GM23338 (cell line): ENCODE data around the gene EDAR. TPM values are rescaled to one million over a fixed set of nuclear protein-coding genes. Genes with fewer than 3 reads are reported as not detected.

ENCODE experiments used
- ATAC-seq: fragments of 200-7000 bp; cut with Tn5 transposase; 3 replicates; pipeline ENCODE4 v1.9.1; 2020
- DNase-seq: peaks from one replicate; pipeline ENCODE4 v3.0.0-alpha.2; 2015; ENCODE audit warnings: low spot score
- H2AFZ ChIP-seq: fragments of 200-600 bp; sonication (generic); 2 replicates; pipeline ENCODE4 v1.8.0; 2016; ENCODE audit warnings: antibody characterized with exemption, mild to moderate bottlenecking, moderate library complexity
- H3F3A ChIP-seq: fragments of 200-600 bp; sonication (generic); replicated peaks from 2 replicates; pipeline ENCODE4 v1.8.0; 2017; ENCODE audit warnings: antibody characterized with exemption, mixed run types, low read depth
- H3K27ac ChIP-seq: fragments of 200-600 bp; sonication (generic); 2 replicates; pipeline ENCODE4 v1.6.1; 2016; ENCODE audit warnings: low read depth
- H3K27me3 ChIP-seq: fragments of 200-600 bp; sonication (generic); 2 replicates; pipeline ENCODE4 v1.8.0; 2016; ENCODE audit warnings: mild to moderate bottlenecking, mixed run types, moderate library complexity; ENCODE audit not compliant: insufficient read depth
- H3K36me3 ChIP-seq: fragments of 200-600 bp; sonication (generic); 2 replicates; pipeline ENCODE4 v1.8.0; 2016; ENCODE audit warnings: mild to moderate bottlenecking; ENCODE audit not compliant: insufficient read depth
- H3K4me1 ChIP-seq: fragments of 200-600 bp; sonication (generic); 2 replicates; pipeline ENCODE4 v1.8.0; 2016; ENCODE audit warnings: mild to moderate bottlenecking, moderate library complexity; ENCODE audit not compliant: insufficient read depth
- H3K4me2 ChIP-seq: fragments of 200-600 bp; sonication (generic); 2 replicates; pipeline ENCODE4 v1.7.1; 2017; ENCODE audit warnings: mixed run types
- H3K4me3 ChIP-seq: fragments of 200-600 bp; sonication (generic); 2 replicates; pipeline ENCODE4 v1.6.1; 2016; ENCODE audit warnings: mixed run types
- H3K79me2 ChIP-seq: fragments of 200-600 bp; sonication (generic); replicated peaks from 2 replicates; pipeline ENCODE4 v1.8.0; 2017; ENCODE audit warnings: mild to moderate bottlenecking; ENCODE audit not compliant: insufficient read depth
- H3K9me2 ChIP-seq: fragments of 200-600 bp; sonication (generic); 2 replicates; pipeline ENCODE4 v1.8.0; 2017; ENCODE audit not compliant: insufficient read depth
- H4K20me1 ChIP-seq: fragments of 200-600 bp; sonication (generic); replicated peaks from 2 replicates; pipeline ENCODE4 v1.8.0; 2017; ENCODE audit warnings: mild to moderate bottlenecking; ENCODE audit not compliant: insufficient read depth
- H3K27ac Mint-ChIP-seq: 2 replicates; pipeline ENCODE4 v1.8.0; 2020; ENCODE audit warnings: inconsistent platforms, mild to moderate bottlenecking, moderate library complexity, mixed read lengths
- H3K27me3 Mint-ChIP-seq: 3 replicates; pipeline ENCODE4 v1.8.0; 2022; ENCODE audit warnings: low read depth, mild to moderate bottlenecking, moderate library complexity, mixed read lengths, inconsistent platforms; ENCODE audit not compliant: insufficient read depth, poor library complexity
- H3K36me3 Mint-ChIP-seq: 3 replicates; pipeline ENCODE4 v1.8.0; 2021; ENCODE audit warnings: low read depth, mild to moderate bottlenecking, inconsistent platforms, moderate library complexity, mixed read lengths
- H3K4me1 Mint-ChIP-seq: 3 replicates; pipeline ENCODE4 v1.8.0; 2020; ENCODE audit warnings: mild to moderate bottlenecking, inconsistent platforms, mixed read lengths
- H3K4me3 Mint-ChIP-seq: 3 replicates; pipeline ENCODE4 v1.8.0; 2021; ENCODE audit warnings: moderate library complexity, mild to moderate bottlenecking, inconsistent platforms, mixed read lengths
- H3K9me3 Mint-ChIP-seq: 3 replicates; pipeline ENCODE4 v1.8.0; 2020; ENCODE audit warnings: moderate library complexity, mild to moderate bottlenecking, inconsistent platforms, mixed read lengths
- CREB1 ChIP-seq: fragments of 250-450 bp; sonication (Bioruptor Pico); IDR thresholded peaks from 2 replicates; pipeline ENCODE4 v1.5.0; 2020; ENCODE audit warnings: low read depth, mild to moderate bottlenecking, moderate library complexity
- CTCF ChIP-seq, 2 experiments: fragments of 200-600 bp in 1 of 2; sonication (generic) in 1 of 2; conservative IDR thresholded peaks; 2 replicates each; pipeline versions ENCODE4 v1.5.1 to v1.6.1; 2016 to 2017; ENCODE audit warnings: antibody characterized with exemption in 2 of 2, low read depth in 2 of 2, mild to moderate bottlenecking in 2 of 2, moderate library complexity in 1 of 2
- EZH2 ChIP-seq: fragments of 200-600 bp; sonication (generic); IDR thresholded peaks from one replicate; pipeline ENCODE4 v1.8.0; 2017; ENCODE audit warnings: antibody characterized with exemption, mild to moderate bottlenecking, low read depth; ENCODE audit not compliant: unreplicated experiment
- EZH2phosphoT487 ChIP-seq: fragments of 200-600 bp; sonication (generic); IDR thresholded peaks from one replicate; pipeline ENCODE4 v1.8.1; 2018; ENCODE audit warnings: antibody characterized with exemption; ENCODE audit not compliant: unreplicated experiment
- JUNB ChIP-seq: IDR thresholded peaks from one replicate; pipeline ENCODE4 v1.6.1; 2016; ENCODE audit warnings: antibody characterized with exemption; ENCODE audit not compliant: unreplicated experiment
- NANOG ChIP-seq: IDR thresholded peaks from 2 replicates; pipeline ENCODE4 v1.6.1; 2016; ENCODE audit warnings: antibody characterized with exemption, borderline replicate concordance
- POLR2AphosphoS5 ChIP-seq: IDR thresholded peaks from 2 replicates; pipeline ENCODE4 v1.6.1; 2016; ENCODE audit warnings: antibody characterized with exemption, low read depth
- REST ChIP-seq: IDR thresholded peaks from one replicate; pipeline ENCODE4 v1.6.1; 2018; ENCODE audit warnings: antibody characterized with exemption; ENCODE audit not compliant: unreplicated experiment
- STAT1 ChIP-seq: IDR thresholded peaks from one replicate; pipeline ENCODE4 v1.6.1; 2016; ENCODE audit warnings: antibody characterized with exemption; ENCODE audit not compliant: unreplicated experiment
- ZNF114 ChIP-seq: fragments of 250-450 bp; sonication (Bioruptor Pico); IDR thresholded peaks from 2 replicates; pipeline ENCODE4 v1.5.0; 2020; ENCODE audit warnings: mild to moderate bottlenecking, moderate library complexity
- ZNF331 ChIP-seq: fragments of 250-450 bp; sonication (Bioruptor Pico); IDR thresholded peaks from 2 replicates; pipeline ENCODE4 v1.5.0; 2020; ENCODE audit warnings: low read depth, mild to moderate bottlenecking, moderate library complexity
- ZNF462 ChIP-seq: fragments of 250-450 bp; sonication (Bioruptor Pico); IDR thresholded peaks from 2 replicates; pipeline ENCODE4 v1.5.0; 2020; ENCODE audit warnings: mild to moderate bottlenecking, moderate library complexity
- polyA plus RNA-seq: library from polyadenylated mRNA; unstranded; fragments of >200 nt; fragmentation: Nextera tagmentation; extraction: Ambion mirVana; gene quantifications from 2 replicates; pipeline ENCODE4 v1.2.1, GENCODE V29; 2016
- total RNA-seq: library from RNA; depleted of rRNA; stranded (reverse); fragments of >200 nt; shearing (Covaris generic); gene quantifications from 2 replicates; pipeline ENCODE4 v1.2.3, GENCODE V29; 2014
- TF ChIP-seq, protein P1 (sequence below): IDR thresholded peaks from 2 replicates; pipeline ENCODE4 v1.6.1; 2016; ENCODE audit warnings: antibody characterized with exemption

EDAR gene
- total and polyA plus RNA-seq, 2 experiments from 2014 or later: not detected

- Mint-ChIP-seq H3K4me1 (no peaks in the 10 kb centered on the region; the same call in 2 of the 3 replicates), H3K27me3 (no peaks in the 10 kb centered on the region), H3K9me3 (no peaks in the 10 kb centered on the region), H3K27ac (no peak overlapping the region), H3K36me3 (no peaks in the 10 kb centered on the region; the same call in 2 of the 3 replicates), H3K4me3 (no peak overlapping the region)
- Histone ChIP-seq H3K27me3 (no peaks in the 10 kb centered on the region), H3K4me3 (no peak overlapping the region), H3K79me2 (no peaks in the 10 kb centered on the region), H4K20me1 (no peaks in the 10 kb centered on the region), H2AFZ (no peak overlapping the region), H3K27ac (no peak overlapping the region), H3K4me1 (no peaks in the 10 kb centered on the region), H3K36me3 (no peaks in the 10 kb centered on the region), H3K4me2 (no peak overlapping the region), H3F3A (no peaks in the 10 kb centered on the region), H3K9me2 (no peaks in the 10 kb centered on the region)
- no peak for TF ChIP-seq CTCF (conservative IDR thresholded peaks at IDR 0.05; ENCODE audit: low read depth in 2 of 2)
- no peak for TF ChIP-seq CREB1 (CRISPR knock-in tag)
- TF ChIP-seq EZH2: no peak
- TF ChIP-seq ZNF331 (CRISPR knock-in tag): no peak
- TF ChIP-seq REST: no peak
- no peak for TF ChIP-seq ZNF462 (CRISPR knock-in tag)
- TF ChIP-seq EZH2phosphoT487: no peak
- no peak for TF ChIP-seq NANOG
- TF ChIP-seq, protein P1, sequence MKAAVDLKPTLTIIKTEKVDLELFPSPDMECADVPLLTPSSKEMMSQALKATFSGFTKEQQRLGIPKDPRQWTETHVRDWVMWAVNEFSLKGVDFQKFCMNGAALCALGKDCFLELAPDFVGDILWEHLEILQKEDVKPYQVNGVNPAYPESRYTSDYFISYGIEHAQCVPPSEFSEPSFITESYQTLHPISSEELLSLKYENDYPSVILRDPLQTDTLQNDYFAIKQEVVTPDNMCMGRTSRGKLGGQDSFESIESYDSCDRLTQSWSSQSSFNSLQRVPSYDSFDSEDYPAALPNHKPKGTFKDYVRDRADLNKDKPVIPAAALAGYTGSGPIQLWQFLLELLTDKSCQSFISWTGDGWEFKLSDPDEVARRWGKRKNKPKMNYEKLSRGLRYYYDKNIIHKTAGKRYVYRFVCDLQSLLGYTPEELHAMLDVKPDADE: no peak
- TF ChIP-seq JUNB: no peak
- TF ChIP-seq STAT1: no peak
- TF ChIP-seq ZNF114 (CRISPR knock-in tag): no peak
- TF ChIP-seq POLR2AphosphoS5: no peak
- no peak for DNase-seq
- no peak for ATAC-seq
Measured at GRCh38 chr2:108910011-108910431, 79.0 kb downstream of the EDAR start.
